Stimulated activated CD8-positive, alpha-beta memory T cell treated with anti-CD3 and anti-CD28 coated beads, Interleukin-7, amount 100 ng/mL, for 1 hour (primary cell): Measurements from ENCODE around the gene EVA1C.
"Not testable (repeated sequence)": the region's sequence is repeated elsewhere in the genome, so short reads cannot be mapped to it uniquely, and the experiment has no call there.

Experiments used
- DNase-seq, 2 donors: peaks; one replicate each; pipeline ENCODE4 v3.0.0-alpha.2; 2020; ENCODE audit warnings: low read depth in 2 of 2

The EVA1C gene

DNA sequence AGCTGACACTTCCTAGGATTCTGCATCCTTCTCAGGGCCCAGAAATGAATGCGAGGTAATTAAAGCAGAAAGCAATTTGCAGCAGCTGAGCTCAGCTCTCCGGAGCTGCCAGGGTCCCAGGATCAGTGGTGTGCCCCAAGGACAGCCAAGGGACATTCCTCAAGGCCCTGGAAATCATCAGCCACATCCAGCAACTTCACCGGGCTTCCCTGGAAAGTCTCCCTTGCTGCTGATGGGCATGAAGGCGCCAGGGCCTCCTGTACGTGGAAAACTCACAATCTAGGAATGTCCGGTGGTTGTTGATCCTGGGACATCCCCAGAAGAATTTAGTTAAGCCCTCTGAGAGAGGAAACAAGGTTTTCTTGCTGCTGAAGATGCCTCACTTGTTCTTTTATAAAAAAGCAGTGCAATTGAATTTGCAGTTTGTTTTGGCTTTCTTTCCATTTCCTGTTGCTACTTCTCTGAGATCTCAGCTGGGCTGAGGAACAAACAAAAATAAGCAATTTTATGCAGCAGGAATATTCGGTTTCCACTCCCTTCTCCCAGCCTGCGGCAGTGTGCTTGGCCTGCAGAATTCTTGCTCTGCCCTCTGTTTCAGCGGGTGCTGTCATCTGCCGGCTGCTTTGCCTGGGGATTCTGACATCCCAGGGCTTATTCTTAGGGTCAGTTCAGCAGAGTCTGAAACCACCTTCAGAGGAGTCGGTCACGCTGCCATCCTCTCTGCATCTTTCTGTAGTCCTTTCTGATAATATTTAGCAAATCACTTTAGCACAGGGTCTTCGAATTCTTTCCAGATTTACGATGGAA is 86.9 kb downstream of the EVA1C start:
- no peak for DNase-seq

DNA sequence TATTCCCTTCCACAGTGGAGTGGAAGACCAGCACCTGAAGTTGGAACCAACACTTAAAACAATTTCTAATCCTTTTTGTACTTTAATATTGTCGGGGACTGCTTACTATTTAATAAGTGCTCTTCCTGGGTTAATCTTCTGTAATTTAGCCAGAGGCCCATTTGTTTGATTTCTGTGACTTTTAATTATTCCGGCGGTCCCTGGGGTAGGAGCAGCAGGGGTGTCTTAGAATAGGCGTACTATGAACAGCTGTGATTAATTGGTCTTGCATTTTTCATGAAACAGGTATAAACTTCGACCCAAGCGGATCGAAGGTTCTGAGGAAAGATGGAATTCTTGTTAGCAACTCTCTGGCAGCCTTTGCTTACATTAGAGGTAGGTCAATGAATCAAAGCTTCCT is 91.1 kb downstream of the EVA1C start:
- not testable (repeated sequence) for DNase-seq

DNA sequence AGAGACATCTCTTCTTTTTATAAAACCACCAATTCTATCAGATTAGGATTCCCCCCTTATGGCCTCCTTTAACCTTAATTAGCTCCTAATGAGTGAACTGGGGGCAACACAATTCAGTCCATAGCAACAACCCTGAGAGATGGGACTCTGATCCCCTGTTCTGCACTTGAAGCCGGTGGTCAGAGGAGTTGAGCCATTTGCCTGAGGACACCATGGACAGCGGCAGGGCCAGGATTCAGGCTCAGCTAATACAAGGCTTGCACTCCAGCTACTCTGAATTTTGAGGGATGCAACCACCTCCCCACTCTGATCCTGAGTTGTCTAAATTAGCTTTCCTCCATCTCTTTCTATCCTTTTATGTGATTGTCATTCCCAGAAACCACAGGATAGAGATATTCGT is 93.3 kb downstream of the EVA1C start:
- not testable (repeated sequence) for DNase-seq

DNA sequence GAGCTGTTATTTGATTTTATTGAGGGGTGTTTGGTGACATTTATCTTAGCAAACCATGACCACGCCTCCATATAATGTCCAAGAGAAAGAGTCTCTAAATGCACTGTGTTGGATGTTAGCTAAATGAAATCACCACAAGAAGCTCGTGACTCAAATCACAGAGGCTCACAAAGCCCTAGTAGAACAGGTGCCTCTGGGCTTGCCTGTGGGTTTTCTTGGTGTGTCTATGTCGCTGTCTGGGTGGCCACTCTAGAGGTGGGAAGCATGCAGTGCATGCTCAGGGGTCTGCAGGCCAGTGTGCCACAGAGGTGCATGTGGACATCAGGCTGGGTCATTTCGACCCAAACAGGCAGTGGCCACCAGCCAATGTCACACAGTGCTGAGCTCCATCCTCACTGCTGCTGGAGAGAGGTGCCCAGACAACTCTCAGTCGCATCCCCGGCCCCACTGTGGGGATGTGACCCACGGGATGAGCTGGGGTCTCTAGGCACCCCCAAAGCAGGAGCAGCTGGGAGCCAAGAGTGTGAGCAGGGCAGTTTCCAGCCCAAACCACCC is 94.0 kb downstream of the EVA1C start:
- DNase-seq = not testable (repeated sequence)

DNA sequence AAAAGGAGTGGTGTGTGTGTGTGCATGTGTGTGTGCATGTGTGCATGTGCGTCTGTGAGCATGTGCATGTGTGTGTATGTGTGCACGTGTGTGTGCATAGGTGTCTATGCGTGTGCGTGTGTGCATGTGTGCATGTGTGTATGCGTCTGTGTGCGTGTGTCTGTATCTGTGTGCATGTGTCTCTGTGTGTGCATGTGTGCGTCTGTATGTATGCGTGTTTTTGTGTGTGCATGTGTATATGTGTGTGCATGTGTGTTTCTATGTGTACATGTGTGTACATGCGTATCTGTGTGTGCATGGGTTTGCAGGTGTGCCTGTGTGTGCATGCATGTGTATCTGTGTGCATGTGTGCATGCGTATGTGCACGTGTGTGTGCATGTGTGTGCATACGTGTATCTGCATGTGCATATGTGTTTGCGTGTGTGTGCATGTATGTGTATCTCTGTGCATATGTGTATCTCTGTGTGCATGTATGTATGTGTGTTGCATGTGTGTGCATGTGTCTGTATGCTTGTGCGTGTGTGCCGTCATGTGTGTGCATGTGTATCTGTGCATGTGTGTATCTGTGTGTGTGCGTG is 94.9 kb downstream of the EVA1C start:
- DNase-seq = no peak

DNA sequence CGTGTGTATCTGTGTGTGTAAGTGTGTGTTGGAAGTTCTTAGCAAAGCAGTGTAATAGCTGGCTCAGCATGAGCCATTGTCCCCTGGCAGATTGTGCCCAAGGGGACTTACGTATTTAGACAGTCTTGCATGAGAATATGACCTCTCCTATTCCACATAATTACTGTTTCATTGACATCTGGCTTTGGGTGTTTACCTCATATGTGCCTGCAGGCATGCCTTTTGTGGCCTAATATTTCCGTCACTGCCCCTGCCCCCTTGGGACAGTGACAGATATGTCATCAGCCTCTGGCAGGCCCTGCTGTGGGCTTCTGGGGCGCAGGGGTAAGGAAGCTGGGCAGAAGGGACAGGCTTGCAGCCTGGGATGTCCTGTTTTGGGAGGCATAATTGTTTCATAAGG is 95.5 kb downstream of the EVA1C start:
- DNase-seq = not testable (repeated sequence)

DNA sequence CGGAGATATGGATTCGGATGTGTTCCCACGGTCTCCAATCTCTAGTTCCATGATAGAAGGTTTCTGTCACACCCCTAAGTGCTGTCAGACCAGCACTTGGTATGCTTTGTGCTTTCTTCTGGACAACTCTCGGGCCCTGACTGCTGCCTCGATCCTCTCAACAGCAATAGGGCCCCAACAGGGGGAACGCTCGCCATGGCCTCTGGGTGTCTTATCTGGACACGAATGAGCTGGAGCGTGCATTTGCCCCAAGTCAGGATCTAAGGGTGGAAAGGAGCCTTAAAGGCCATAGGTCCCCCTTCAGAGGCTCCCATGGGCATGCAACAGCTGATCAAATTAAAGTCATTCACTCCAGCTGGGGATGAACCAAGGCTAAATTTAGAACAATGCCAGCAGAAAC is 96.1 kb downstream of the EVA1C start:
- DNase-seq = no peak

DNA sequence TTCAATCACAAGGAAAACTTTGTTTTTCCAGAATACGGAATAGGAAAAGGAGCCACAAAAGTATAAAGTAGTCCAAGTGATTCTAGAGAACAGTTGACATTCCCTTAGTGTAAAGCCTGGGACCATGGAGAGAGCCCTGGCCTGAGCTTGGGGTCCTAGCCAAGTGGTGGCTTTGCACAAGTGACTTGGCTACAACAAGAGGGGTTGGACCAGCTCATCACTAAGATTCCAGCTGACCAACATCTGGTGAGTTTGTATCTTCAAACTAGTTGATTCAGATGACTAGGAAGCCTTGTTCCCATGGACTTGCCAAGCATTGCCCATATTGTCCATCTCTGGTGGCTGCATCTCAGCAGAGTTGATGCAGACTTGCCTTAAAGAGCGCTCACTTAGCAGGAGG is 96.5 kb downstream of the EVA1C start:
- DNase-seq = not testable (repeated sequence)

DNA sequence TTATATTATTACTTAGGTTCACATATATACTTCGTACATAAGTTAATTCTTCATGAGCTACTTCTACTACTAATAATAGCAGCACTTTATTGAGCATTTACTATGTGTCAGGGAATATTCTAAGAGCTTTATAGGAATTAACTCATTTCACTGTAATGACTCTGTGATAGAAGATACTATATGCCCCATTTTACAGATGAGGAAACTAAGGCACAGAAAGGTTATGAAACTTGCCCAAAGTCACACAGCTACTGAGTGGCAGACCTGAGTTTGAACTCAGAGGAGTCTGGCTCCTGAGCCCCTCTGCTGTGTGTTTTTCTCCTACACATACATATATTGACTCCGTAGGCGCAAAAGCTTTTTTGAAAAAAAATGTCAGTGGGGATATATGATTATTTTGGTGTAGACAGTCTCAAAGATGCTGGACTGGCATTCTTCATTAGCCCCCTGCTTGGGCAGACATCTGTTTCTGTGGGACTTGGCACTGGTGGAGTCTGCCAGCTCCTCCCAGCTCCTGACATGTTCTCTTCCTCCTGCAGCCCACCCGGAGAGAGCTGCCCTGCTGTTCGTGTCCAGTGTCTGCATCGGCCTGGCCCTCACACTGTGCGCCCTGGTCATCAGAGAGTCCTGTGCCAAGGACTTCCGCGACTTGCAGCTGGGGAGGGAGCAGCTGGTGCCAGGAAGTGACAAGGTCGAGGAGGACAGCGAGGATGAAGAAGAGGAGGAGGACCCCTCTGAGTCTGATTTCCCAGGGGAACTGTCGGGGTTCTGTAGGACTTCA is 102.0 kb downstream of the EVA1C start:
- DNase-seq = no peak

DNA sequence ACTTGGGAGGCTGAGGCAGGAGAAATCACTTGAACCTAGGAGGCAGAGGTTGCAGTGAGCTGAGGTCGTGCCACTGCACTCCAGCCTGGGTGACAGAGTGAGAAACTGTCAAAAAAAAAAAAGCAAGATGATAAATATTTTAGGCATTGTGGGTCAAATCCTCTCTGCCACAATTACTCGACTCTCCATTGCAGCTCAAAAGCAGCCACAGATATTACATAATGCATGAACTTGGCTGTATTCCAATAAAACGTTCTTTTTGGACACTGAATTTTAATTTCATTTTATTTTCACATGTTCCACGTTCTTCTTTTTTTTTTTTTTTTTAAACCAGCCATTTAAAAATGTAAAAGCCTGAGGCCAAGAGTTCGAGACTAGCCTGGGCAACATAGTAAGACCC is 103.4 kb downstream of the EVA1C start:
- no peak for DNase-seq

DNA sequence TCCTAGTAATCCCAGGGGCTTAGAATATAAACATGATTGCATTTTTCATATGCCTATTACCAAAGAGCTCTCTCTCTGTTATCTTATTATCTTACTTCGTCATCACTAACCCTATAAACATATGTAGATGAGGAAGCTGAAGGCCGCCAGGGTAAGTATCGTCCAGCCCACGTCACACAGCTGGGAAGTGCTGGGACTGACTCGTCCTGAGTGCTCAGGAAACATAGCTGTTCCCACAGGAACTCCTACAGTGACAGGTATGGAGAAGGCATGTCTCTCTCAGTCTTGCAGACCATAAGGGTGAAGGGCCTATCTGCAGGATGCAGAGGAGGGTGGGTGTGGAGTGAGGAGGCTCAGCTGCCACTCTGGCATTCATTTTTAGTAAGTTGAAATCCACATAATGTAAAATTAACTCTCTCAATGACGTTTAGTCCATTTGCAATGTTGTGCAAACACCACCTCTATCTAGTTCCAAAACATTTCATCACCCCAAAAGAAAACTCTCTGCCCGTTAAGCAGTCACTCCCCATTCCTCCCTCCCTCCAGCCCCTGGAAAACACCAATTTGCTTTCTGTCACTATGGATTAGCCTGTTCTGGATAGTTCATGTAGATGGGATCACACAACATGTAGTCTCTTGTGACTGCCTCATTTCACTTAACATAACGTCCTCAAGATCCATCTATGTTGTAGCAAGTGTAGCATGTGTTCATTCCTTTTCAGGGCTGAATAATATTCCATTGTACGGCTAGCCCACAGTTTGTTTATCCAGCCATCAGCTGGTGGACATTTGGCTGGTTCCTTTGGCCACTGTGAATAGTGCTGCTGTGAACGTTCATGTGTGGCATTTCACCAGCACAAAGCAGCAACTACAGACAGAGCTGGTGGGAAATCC is 104.5 kb downstream of the EVA1C start:
- no peak for DNase-seq

DNA sequence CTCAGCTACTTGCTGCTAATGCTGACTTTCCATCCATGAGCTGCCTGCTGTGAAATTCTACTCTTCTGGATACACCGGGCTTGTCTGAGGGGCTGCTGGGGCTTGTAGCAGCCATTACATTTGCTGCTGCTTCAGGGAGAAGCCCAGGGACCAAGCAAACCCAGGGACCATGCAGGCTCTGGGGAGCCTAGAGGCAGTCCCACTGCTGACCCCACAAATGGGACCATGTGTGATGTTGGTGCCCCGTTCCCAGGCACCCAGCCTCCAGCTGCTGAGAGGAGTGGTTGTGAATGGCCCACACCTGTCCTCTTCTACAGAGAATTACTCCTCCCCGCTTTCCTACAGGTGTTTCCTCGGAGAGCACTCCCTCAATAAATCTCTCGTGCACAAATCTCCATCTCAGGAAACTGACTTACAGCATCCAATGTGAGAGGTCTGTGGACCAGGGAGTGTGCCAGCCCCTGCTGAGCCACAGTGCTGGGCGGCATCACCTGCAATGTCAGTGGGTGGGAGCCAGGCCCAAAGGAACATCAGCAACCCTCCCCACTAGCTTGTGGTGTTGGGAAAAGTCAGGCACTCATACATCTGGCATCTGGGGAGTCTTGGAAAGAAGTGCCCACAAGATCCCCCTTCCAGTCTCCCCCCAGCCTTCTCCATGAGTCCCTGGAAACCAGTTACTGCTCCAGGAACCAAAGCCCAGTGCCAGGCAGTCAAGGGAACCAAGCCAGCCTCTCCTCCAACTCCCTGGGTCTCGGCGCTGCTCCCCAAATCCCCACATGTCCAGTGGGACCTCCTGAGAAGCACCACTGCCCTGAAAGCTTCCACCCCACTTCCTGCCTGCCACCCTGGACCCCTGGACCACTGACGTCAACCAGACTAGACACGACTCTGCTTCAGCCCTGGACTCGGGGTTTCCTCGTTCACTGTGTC is 107.7 kb downstream of the EVA1C start:
- DNase-seq = no peak

DNA sequence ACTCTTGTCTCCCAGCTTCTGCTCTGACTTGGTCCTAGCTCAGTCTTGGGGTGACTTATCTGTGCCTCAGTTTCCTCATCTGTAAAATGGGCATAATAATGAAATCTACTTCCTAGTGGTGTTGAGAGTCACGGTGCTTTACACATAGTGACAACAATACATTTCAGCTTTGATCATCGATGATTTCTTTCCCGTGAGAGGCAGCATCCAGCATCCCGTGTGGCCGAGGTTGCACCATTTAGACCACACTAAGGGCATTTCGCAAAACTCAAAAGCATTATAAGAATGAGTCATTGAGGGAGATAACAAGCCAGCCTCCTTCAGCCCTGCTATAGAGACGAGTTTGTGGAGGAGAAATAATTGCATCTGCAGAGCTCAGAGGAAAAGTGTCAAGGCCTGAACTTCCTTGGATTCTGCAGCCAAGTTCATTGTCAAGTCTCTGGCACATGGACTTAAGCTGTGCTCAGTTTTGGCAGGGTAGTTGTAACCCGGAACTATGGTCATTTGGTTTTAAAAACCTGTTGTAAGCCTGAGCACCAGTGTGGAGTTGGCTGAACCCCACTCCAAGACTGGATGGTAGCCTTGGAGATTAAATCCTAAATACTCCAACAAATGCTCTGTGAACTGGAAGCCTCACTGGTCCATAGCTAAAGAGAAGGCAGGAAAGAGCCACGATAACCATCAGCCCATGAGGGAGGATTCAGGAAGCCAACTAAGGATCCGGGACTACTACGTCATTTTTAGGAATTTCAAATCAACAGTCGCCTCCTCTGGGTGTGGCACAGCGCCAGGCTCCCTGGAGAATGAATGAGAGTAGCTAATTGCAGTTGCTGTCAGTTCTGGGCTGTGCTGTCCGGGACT is 108.6 kb downstream of the EVA1C start:
- no peak for DNase-seq

DNA sequence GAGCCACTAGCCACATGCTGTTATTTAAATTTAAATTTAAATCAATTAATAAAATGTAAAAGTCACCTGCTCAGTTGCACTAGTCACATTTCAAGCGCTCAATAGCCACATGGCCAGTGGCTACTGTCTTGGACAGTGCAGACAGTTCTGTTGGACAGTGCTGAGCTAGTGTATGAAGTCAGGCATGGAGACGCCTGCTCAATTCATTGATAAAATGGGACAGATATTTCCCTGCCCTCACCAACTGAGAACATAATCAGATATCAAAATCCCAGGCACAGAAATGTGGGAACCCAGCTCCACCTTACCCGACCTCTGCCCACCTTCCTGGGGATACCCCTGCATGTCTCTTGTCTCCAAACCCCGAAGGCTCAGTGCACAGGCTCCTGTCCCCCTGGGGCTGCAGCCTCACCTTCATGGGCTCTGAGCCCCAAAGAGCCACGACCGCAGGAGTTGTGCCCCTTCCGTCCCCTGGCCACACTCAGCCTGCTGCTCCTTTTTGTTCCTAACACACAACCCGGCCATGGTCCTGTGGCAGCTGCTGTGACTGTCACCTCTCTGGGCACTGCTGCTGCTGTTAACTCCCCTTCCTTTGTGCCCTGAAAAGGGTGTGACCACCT is 109.3 kb downstream of the EVA1C start:
- DNase-seq = no peak

DNA sequence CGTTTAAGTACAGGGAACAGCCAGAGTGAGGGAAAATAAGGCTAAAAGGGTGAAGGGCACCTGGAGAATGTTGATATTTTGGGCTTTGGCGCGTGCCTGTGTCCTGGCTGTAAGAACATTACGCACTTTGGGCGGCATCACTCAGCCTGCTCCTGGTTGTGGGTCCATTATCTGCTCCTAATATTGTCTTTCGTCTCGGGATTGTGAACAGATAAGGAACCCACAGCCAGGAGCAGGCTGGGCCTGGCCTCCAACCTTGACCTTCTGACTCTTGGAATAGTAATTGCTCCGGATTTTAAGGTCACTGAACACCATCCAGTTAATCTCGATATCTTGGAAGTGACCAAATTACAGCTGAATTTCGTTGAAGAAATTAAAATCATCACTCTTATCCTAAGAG is 111.0 kb downstream of the EVA1C start:
- no peak for DNase-seq

DNA sequence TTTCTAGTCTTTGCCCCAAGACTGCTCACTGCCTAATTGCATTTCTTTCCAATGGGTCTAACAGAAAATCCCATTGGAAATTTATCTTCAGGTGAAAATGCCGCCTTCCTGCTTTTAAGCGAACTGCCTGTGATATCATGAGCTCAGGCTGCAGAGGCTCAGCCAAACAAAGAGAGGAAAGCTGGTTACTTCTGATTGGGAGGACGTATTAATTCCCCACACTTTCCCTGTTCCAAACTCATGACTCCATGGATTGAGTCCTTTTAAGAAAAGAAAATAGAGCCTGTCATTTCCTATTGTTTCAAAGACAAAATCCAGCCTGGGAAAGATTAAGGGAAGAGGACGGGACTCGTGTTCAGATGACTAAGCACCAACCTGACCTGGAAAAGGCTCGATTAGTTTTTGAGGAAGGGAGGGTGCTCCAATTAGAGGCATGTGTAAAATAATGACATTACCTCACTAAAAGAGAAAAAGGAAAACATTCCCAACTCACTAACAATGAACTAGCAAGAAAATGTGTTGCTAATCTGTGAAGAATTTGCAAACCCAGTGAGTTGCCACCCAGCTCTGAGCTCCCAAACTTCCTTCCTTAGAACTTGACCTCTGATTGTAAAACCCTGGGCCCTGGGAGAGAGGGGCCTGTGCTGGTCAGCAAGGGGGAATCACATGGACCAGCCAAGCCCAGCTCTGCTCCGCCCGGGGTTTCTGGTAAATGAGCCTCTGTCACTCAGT is 111.6 kb downstream of the EVA1C start:
- DNase-seq = no peak

DNA sequence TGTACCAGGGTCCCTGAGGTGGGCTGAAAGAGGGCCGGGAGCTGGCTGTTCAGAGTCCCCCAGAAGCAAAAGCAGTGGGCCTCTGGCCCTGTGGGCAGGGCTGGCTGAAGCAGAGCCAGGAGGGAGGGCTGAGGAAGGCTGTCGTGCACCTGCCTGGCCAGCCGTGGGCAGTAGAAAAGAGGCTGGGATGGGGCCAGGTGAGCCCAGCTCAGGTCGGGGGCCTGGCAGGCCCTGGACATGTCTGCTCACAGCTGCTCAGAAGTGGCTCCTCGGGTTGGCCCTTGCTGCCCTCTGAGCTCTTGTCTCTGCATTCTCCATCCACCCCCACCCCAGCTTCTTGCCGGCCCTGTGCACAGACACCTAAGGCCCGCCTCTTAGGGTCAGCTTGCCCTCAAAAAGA is 112.8 kb downstream of the EVA1C start:
- no peak for DNase-seq

DNA sequence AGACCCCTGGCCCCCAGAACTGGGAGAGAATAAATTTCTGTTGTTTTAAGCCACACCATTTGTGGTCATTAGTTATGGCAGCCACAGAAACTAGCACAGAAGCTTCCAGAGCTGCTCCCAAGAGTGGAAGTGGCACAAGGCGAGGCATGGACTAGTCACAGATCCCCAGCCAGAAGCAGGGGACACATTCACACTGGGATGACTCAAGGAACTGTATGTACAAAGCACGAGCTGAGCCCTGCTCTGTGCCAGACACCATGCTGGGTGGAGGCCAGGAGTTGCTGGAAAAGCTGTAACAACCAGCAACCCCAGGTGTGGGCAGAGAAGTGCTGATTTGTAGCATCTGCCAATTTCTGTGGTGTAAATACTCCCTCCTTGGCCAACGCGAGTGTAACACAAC is 117.2 kb downstream of the EVA1C start:
- no peak for DNase-seq
